DMS114 treated with DMSO at 0.1 percent for 48 hours (cell line): ENCODE results near the gene DNAJA1.
A peak's percentile ranks its signal among the peaks of the same experiment; 100 is the strongest.
"Not testable (repeated sequence)": the region's sequence is repeated elsewhere in the genome, so short reads cannot be mapped to it uniquely, and the experiment has no call there.

ENCODE experiments used
- DNase-seq: peaks from one replicate; lab custom pipeline; 2025; ENCODE audit not compliant: unreplicated experiment; lab: John Stamatoyannopoulos, UW

Gene DNAJA1

DNA sequence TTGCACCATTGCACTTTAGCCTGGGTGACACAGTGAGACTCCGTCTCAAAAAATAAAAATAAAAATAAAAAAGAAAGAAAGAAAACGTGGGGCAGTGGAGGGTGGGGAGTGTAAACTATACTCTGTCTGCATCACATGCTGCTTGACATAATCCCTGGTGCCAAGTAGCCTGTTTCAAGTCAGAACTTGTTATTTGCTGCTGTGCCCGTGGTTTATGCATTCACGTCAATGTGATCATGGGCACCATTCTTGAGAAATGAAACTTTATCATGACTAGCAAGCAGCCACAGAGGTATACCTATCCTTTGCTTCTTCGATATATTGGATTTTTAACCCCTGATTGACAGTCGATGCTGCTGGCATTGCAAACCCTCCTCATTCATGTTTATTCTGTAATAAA is 55.5 kb downstream of the DNAJA1 start:
- DNase-seq, result no peak

DNA sequence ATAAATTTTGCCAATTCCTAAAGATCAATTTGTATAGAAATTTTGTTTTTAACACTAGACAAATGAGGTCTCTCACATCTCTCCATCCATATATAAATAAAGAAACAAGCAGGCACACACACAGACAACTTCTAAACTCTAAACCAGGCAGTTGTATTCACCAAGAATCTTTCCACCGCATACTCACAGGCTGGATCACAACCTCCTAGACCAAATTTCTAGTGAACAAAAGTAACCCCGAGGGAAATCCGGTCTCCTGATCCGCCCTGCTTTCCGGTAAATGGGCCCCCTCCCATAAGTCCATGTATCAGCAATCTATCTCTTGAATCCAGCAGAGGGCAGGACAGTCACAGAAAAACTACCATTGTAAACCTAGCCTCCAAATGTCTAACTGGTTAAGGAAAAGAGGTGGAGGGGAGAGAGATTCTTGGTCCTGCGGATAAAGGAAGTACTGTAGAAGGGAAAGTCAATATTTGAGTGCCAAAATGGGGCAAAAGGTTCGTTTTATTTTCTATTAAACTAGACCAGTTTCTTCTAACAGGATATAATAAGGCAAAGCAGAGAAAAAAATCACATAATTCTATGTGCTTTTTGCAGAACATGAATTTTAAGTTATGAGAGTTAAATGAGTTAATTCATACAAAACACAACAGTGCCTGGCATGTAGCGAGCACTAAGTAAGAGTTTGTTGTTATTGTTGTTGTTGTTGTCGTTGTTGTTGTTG is 56.2 kb downstream of the DNAJA1 start:
- DNase-seq, result peak; percentile 84

DNA sequence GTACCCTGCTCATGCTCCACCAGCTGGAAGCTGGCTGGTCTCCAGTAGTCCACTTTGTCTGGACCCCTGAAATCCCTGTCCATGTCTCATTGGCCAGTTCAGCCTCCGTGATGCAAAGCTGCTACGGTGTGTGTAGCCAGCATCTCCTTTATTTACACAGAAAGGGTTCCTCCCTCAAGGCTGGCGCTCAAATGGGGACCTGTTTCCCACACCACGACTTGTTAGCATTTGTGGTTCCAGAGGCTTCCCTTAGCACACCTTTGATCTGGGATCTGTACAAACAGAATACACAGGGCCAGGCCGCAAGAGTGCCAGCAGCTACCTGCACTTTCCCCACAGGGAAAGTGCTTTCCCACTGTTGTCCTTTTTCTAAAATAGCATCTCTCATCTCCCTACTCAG is 57.1 kb downstream of the DNAJA1 start:
- DNase-seq, result no peak

DNA sequence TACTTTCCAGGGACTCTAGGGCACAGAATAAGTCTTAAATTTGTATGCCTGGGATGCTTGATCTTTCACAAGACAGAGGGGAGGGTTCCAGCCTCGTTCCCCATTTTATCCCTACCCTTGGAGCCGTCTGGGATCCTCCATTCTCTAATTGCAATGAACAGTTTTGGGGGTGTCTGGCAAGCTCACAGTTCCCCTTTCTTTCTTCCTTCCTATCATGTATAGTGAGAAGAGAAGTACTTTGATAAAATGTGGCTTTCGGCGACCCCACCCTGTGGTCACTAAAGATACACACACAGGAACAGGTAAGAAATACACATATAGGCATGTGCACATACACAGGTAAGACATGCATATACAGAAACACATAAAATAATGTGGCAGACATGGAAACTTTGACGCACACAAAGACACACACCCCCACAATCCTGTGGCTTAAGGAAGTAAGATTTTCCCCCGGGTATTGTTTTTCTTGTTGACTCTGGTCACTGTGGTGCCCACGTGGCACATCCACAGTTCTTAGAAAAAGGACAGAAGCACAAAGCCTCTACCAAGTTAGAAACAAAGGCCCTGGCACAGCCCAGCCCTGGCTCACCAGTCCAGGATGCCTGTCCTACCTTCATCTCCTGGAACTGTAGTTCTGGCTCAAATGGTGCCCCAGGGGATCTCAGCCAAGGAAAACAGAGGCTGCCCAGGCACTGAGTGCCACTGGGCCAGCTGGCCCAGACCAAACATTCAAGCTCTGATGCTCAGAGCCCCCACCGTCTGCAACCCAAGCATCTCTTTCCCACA is 57.7 kb downstream of the DNAJA1 start:
- DNase-seq, result no peak

DNA sequence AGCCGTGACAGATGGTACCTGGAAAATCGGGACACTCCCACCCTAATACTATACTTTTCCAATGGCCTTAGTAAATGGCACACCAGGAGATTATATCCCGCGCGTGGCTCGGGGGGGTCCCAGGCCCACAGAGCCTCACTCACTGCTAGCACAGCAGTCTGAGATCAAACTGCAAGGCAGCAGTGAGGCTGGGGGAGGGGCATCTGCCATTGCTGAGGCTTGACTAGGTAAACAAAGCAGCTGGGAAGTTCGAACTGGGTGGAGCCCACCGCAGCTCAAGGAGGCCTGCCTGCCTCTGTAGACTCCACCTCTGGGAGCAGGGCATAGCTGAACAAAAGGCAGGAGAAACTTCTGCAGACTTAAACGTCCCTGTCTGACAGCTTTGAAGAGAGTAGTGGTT is 60.6 kb downstream of the DNAJA1 start:
- DNase-seq, result not testable (repeated sequence)
